ENCODE data around the gene CAMTA1.

CAMTA1 gene

GRCh38 chr1:7294636-7295035 lies 509.4 kb downstream of the CAMTA1 start:
- H3K36me3 ChIP-seq (ENCODE audit: control insufficient read depth in 2 of 2, insufficient read depth in 2 of 2, low read length in 2 of 2): no peaks in the 10 kb centered on the region
- H3K9me3 ChIP-seq (ENCODE audit: control insufficient read depth in 2 of 2, low read length in 2 of 2): peaks cover 14 to 16% of the 10 kb centered on the region in 2 donors
- H3K4me3 ChIP-seq (ENCODE audit: low read length in 2 of 2): no peak overlapping the region
- H3K4me1 ChIP-seq (ENCODE audit: control insufficient read depth, insufficient read depth, low read length): peaks cover 45% of the 10 kb centered on the region
- no peak overlapping the region for H3K27ac ChIP-seq (ENCODE audit: low read length)
- H3K9ac ChIP-seq (ENCODE audit: low read length in 2 of 2): no peak overlapping the region
- H3K27me3 ChIP-seq (ENCODE audit: control insufficient read depth in 1 of 2, insufficient read depth in 2 of 2, low read length in 2 of 2): no peaks in the 10 kb centered on the region

GRCh38 chr1:7295946-7296345 lies 510.7 kb downstream of the CAMTA1 start:
- Histone ChIP-seq H3K4me3 (ENCODE audit: low read length in 2 of 2) (no peak overlapping the region), H3K27me3 (ENCODE audit: control insufficient read depth in 1 of 2, insufficient read depth in 2 of 2, low read length in 2 of 2) (no peaks in the 10 kb centered on the region), H3K4me1 (ENCODE audit: control insufficient read depth, insufficient read depth, low read length) (peaks cover 47% of the 10 kb centered on the region), H3K27ac (ENCODE audit: low read length) (no peak overlapping the region), H3K9ac (ENCODE audit: low read length in 2 of 2) (no peak overlapping the region), H3K36me3 (ENCODE audit: control insufficient read depth in 2 of 2, insufficient read depth in 2 of 2, low read length in 2 of 2) (no peaks in the 10 kb centered on the region), H3K9me3 (ENCODE audit: control insufficient read depth in 2 of 2, low read length in 2 of 2) (peaks cover 14 to 16% of the 10 kb centered on the region in 2 donors)

- Histone ChIP-seq H3K4me1 (ENCODE audit: control insufficient read depth, insufficient read depth, low read length) (peaks cover 38% of the 10 kb centered on the region), H3K27me3 (ENCODE audit: control insufficient read depth in 1 of 2, insufficient read depth in 2 of 2, low read length in 2 of 2) (no peaks in the 10 kb centered on the region), H3K9me3 (ENCODE audit: control insufficient read depth in 2 of 2, low read length in 2 of 2) (peaks cover 14 to 16% of the 10 kb centered on the region in 2 donors), H3K36me3 (ENCODE audit: control insufficient read depth in 2 of 2, insufficient read depth in 2 of 2, low read length in 2 of 2) (no peaks in the 10 kb centered on the region), H3K9ac (ENCODE audit: low read length in 2 of 2) (no peak overlapping the region), H3K4me3 (ENCODE audit: low read length in 2 of 2) (no peak overlapping the region), H3K27ac (ENCODE audit: low read length) (no peak overlapping the region)
Measured at GRCh38 chr1:7296968-7297367, 511.7 kb downstream of the CAMTA1 start.

- Histone ChIP-seq H3K9me3 (ENCODE audit: control insufficient read depth in 2 of 2, low read length in 2 of 2) (peaks cover 14 to 16% of the 10 kb centered on the region in 2 donors), H3K4me1 (ENCODE audit: control insufficient read depth, insufficient read depth, low read length) (peaks cover 27% of the 10 kb centered on the region), H3K27me3 (ENCODE audit: control insufficient read depth in 1 of 2, insufficient read depth in 2 of 2, low read length in 2 of 2) (no peaks in the 10 kb centered on the region), H3K27ac (ENCODE audit: low read length) (no peak overlapping the region), H3K9ac (ENCODE audit: low read length in 2 of 2) (no peak overlapping the region), H3K36me3 (ENCODE audit: control insufficient read depth in 2 of 2, insufficient read depth in 2 of 2, low read length in 2 of 2) (no peaks in the 10 kb centered on the region), H3K4me3 (ENCODE audit: low read length in 2 of 2) (no peak overlapping the region)
Measured at GRCh38 chr1:7298145-7298544, 512.9 kb downstream of the CAMTA1 start.

GRCh38 chr1:7298749-7299151 lies 513.5 kb downstream of the CAMTA1 start:
- H3K9me3 ChIP-seq (ENCODE audit: control insufficient read depth in 2 of 2, low read length in 2 of 2): peaks cover 14 to 16% of the 10 kb centered on the region in 2 donors
- H3K27ac ChIP-seq (ENCODE audit: low read length): peak overlapping the region; percentile 31
- H3K36me3 ChIP-seq (ENCODE audit: control insufficient read depth in 2 of 2, insufficient read depth in 2 of 2, low read length in 2 of 2): no peaks in the 10 kb centered on the region
- no peak overlapping the region for H3K9ac ChIP-seq (ENCODE audit: low read length in 2 of 2)
- no peak overlapping the region for H3K4me3 ChIP-seq (ENCODE audit: low read length in 2 of 2)
- peaks cover 25% of the 10 kb centered on the region for H3K4me1 ChIP-seq (ENCODE audit: control insufficient read depth, insufficient read depth, low read length)
- no peaks in the 10 kb centered on the region for H3K27me3 ChIP-seq (ENCODE audit: control insufficient read depth in 1 of 2, insufficient read depth in 2 of 2, low read length in 2 of 2)

- Histone ChIP-seq H3K9ac (ENCODE audit: low read length in 2 of 2) (peak overlapping the region in 1 of 2 donors; percentile 53), H3K27me3 (ENCODE audit: control insufficient read depth in 1 of 2, insufficient read depth in 2 of 2, low read length in 2 of 2) (no peaks in the 10 kb centered on the region), H3K4me1 (ENCODE audit: control insufficient read depth, insufficient read depth, low read length) (peaks cover 20% of the 10 kb centered on the region), H3K9me3 (ENCODE audit: control insufficient read depth in 2 of 2, low read length in 2 of 2) (peaks cover 14 to 16% of the 10 kb centered on the region in 2 donors), H3K27ac (ENCODE audit: low read length) (peak overlapping the region; percentile 31), H3K36me3 (ENCODE audit: control insufficient read depth in 2 of 2, insufficient read depth in 2 of 2, low read length in 2 of 2) (no peaks in the 10 kb centered on the region), H3K4me3 (ENCODE audit: low read length in 2 of 2) (no peak overlapping the region)
Measured at GRCh38 chr1:7299329-7299799, 514.1 kb downstream of the CAMTA1 start.

- H3K9me3 ChIP-seq (ENCODE audit: control insufficient read depth in 2 of 2, low read length in 2 of 2): peaks cover 14 to 16% of the 10 kb centered on the region in 2 donors
- peaks cover 19% of the 10 kb centered on the region for H3K4me1 ChIP-seq (ENCODE audit: control insufficient read depth, insufficient read depth, low read length)
- H3K36me3 ChIP-seq (ENCODE audit: control insufficient read depth in 2 of 2, insufficient read depth in 2 of 2, low read length in 2 of 2): no peaks in the 10 kb centered on the region
- H3K4me3 ChIP-seq (ENCODE audit: low read length in 2 of 2): no peak overlapping the region
- no peak overlapping the region for H3K9ac ChIP-seq (ENCODE audit: low read length in 2 of 2)
- H3K27ac ChIP-seq (ENCODE audit: low read length): peak overlapping the region; percentile 31
- no peaks in the 10 kb centered on the region for H3K27me3 ChIP-seq (ENCODE audit: control insufficient read depth in 1 of 2, insufficient read depth in 2 of 2, low read length in 2 of 2)
Measured at GRCh38 chr1:7299994-7300393, 514.7 kb downstream of the CAMTA1 start.

- peaks cover 14 to 16% of the 10 kb centered on the region in 2 donors for H3K9me3 ChIP-seq (ENCODE audit: control insufficient read depth in 2 of 2, low read length in 2 of 2)
- H3K4me1 ChIP-seq (ENCODE audit: control insufficient read depth, insufficient read depth, low read length): peaks cover 19% of the 10 kb centered on the region
- no peak overlapping the region for H3K27ac ChIP-seq (ENCODE audit: low read length)
- H3K36me3 ChIP-seq (ENCODE audit: control insufficient read depth in 2 of 2, insufficient read depth in 2 of 2, low read length in 2 of 2): no peaks in the 10 kb centered on the region
- no peak overlapping the region for H3K4me3 ChIP-seq (ENCODE audit: low read length in 2 of 2)
- no peak overlapping the region for H3K9ac ChIP-seq (ENCODE audit: low read length in 2 of 2)
- H3K27me3 ChIP-seq (ENCODE audit: control insufficient read depth in 1 of 2, insufficient read depth in 2 of 2, low read length in 2 of 2): no peaks in the 10 kb centered on the region
Measured at GRCh38 chr1:7300893-7301663, 515.8 kb downstream of the CAMTA1 start.

- Histone ChIP-seq H3K9ac (ENCODE audit: low read length in 2 of 2) (no peak overlapping the region), H3K4me3 (ENCODE audit: low read length in 2 of 2) (no peak overlapping the region), H3K9me3 (ENCODE audit: control insufficient read depth in 2 of 2, low read length in 2 of 2) (peaks cover 10% of the 10 kb centered on the region in 2 donors), H3K27me3 (ENCODE audit: control insufficient read depth in 1 of 2, insufficient read depth in 2 of 2, low read length in 2 of 2) (no peaks in the 10 kb centered on the region), H3K27ac (ENCODE audit: low read length) (no peak overlapping the region), H3K36me3 (ENCODE audit: control insufficient read depth in 2 of 2, insufficient read depth in 2 of 2, low read length in 2 of 2) (no peaks in the 10 kb centered on the region), H3K4me1 (ENCODE audit: control insufficient read depth, insufficient read depth, low read length) (peaks cover 19% of the 10 kb centered on the region)
Measured at GRCh38 chr1:7301664-7301981, 516.4 kb downstream of the CAMTA1 start.

- Histone ChIP-seq H3K36me3 (ENCODE audit: control insufficient read depth in 2 of 2, insufficient read depth in 2 of 2, low read length in 2 of 2) (no peaks in the 10 kb centered on the region), H3K9ac (ENCODE audit: low read length in 2 of 2) (no peak overlapping the region), H3K4me3 (ENCODE audit: low read length in 2 of 2) (no peak overlapping the region), H3K27ac (ENCODE audit: low read length) (no peak overlapping the region), H3K9me3 (ENCODE audit: control insufficient read depth in 2 of 2, low read length in 2 of 2) (peaks cover 5 to 6% of the 10 kb centered on the region in 2 donors), H3K4me1 (ENCODE audit: control insufficient read depth, insufficient read depth, low read length) (peaks cover 19% of the 10 kb centered on the region), H3K27me3 (ENCODE audit: control insufficient read depth in 1 of 2, insufficient read depth in 2 of 2, low read length in 2 of 2) (no peaks in the 10 kb centered on the region)
Measured at GRCh38 chr1:7302126-7302525, 516.9 kb downstream of the CAMTA1 start.

- no peak overlapping the region for H3K27ac ChIP-seq (ENCODE audit: low read length)
- no peaks in the 10 kb centered on the region for H3K36me3 ChIP-seq (ENCODE audit: control insufficient read depth in 2 of 2, insufficient read depth in 2 of 2, low read length in 2 of 2)
- H3K9me3 ChIP-seq (ENCODE audit: control insufficient read depth in 2 of 2, low read length in 2 of 2): peaks cover 0 to 3% of the 10 kb centered on the region in 2 donors
- H3K9ac ChIP-seq (ENCODE audit: low read length in 2 of 2): no peak overlapping the region
- no peaks in the 10 kb centered on the region for H3K27me3 ChIP-seq (ENCODE audit: control insufficient read depth in 1 of 2, insufficient read depth in 2 of 2, low read length in 2 of 2)
- no peak overlapping the region for H3K4me3 ChIP-seq (ENCODE audit: low read length in 2 of 2)
- H3K4me1 ChIP-seq (ENCODE audit: control insufficient read depth, insufficient read depth, low read length): peaks cover 19% of the 10 kb centered on the region
Measured at GRCh38 chr1:7302873-7303272, 517.6 kb downstream of the CAMTA1 start.
